ENCODE measurements around the gene HDAC6. TPM values are rescaled to one million over a fixed set of nuclear protein-coding genes. Genes with fewer than 3 reads are reported as not detected.

The HDAC6 gene
- polyA plus RNA-seq, 1 donor from 2014 or later: 161 TPM

DNA sequence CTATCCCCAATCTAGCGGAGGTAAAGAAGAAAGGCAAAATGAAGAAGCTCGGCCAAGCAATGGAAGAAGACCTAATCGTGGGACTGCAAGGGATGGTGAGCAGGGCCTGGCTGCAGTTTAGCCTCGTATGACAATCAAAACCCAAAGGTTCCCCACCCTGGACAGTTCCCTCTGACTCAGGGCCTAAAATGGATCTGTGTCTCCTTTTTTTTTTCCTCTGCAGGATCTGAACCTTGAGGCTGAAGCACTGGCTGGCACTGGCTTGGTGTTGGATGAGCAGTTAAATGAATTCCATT, 986 bp downstream of the HDAC6 start:
- Histone ChIP-seq H4K20me1 (ENCODE audit: insufficient read depth) (no peaks in the 10 kb centered on the region), H3K9me3 (ENCODE audit: low read length) (no peaks in the 10 kb centered on the region), H3F3A (ENCODE audit: insufficient read depth, low read length, poor library complexity, severe bottlenecking) (no peaks in the 10 kb centered on the region), H3K4me3 (ENCODE audit: low read length) (peak overlapping the region; percentile 77), H3K9me2 (ENCODE audit: insufficient read depth, low read length) (no peaks in the 10 kb centered on the region), H3K4me2 (ENCODE audit: low read length) (peak overlapping the region; percentile 25), H3K79me2 (replicated peaks; ENCODE audit: insufficient read depth, low read length) (no peaks in the 10 kb centered on the region), H3K27ac (ENCODE audit: low read length) (peak overlapping the region; percentile 91), H3K36me3 (ENCODE audit: insufficient read depth, low read length) (no peaks in the 10 kb centered on the region), H3K27me3 (ENCODE audit: insufficient read depth, low read depth, low read length) (no peaks in the 10 kb centered on the region), H2AFZ (ENCODE audit: low read depth, low read length) (no peak overlapping the region), H3K9ac (ENCODE audit: low read length) (peak overlapping the region; percentile 92)
- TF ChIP-seq, protein P1, sequence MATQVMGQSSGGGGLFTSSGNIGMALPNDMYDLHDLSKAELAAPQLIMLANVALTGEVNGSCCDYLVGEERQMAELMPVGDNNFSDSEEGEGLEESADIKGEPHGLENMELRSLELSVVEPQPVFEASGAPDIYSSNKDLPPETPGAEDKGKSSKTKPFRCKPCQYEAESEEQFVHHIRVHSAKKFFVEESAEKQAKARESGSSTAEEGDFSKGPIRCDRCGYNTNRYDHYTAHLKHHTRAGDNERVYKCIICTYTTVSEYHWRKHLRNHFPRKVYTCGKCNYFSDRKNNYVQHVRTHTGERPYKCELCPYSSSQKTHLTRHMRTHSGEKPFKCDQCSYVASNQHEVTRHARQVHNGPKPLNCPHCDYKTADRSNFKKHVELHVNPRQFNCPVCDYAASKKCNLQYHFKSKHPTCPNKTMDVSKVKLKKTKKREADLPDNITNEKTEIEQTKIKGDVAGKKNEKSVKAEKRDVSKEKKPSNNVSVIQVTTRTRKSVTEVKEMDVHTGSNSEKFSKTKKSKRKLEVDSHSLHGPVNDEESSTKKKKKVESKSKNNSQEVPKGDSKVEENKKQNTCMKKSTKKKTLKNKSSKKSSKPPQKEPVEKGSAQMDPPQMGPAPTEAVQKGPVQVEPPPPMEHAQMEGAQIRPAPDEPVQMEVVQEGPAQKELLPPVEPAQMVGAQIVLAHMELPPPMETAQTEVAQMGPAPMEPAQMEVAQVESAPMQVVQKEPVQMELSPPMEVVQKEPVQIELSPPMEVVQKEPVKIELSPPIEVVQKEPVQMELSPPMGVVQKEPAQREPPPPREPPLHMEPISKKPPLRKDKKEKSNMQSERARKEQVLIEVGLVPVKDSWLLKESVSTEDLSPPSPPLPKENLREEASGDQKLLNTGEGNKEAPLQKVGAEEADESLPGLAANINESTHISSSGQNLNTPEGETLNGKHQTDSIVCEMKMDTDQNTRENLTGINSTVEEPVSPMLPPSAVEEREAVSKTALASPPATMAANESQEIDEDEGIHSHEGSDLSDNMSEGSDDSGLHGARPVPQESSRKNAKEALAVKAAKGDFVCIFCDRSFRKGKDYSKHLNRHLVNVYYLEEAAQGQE (IDR thresholded peaks at IDR 0.05; ENCODE audit: borderline replicate concordance): no peak

DNA sequence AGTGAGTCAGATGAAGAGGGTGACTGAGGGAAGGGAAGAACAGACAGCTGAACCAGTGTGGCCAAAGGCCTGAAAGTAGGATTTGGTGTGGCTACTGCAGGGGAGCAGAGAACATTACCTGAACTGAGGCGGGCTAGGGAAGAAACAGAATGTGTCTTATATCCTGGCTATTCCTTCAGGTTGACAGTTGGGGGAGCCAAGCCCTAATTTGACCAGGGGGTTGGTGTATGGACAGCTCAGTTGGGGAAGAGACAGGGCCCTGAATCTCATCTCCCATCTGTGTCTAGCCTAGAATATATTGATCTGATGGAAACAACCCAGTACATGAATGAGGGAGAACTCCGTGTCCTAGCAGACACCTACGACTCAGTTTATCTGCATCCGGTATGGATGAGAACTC, 4.2 kb downstream of the HDAC6 start:
- no peak overlapping the region for H2AFZ ChIP-seq (ENCODE audit: low read depth, low read length)
- H4K20me1 ChIP-seq (ENCODE audit: insufficient read depth): no peaks in the 10 kb centered on the region
- TF ChIP-seq, protein P2, sequence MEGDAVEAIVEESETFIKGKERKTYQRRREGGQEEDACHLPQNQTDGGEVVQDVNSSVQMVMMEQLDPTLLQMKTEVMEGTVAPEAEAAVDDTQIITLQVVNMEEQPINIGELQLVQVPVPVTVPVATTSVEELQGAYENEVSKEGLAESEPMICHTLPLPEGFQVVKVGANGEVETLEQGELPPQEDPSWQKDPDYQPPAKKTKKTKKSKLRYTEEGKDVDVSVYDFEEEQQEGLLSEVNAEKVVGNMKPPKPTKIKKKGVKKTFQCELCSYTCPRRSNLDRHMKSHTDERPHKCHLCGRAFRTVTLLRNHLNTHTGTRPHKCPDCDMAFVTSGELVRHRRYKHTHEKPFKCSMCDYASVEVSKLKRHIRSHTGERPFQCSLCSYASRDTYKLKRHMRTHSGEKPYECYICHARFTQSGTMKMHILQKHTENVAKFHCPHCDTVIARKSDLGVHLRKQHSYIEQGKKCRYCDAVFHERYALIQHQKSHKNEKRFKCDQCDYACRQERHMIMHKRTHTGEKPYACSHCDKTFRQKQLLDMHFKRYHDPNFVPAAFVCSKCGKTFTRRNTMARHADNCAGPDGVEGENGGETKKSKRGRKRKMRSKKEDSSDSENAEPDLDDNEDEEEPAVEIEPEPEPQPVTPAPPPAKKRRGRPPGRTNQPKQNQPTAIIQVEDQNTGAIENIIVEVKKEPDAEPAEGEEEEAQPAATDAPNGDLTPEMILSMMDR (IDR thresholded peaks at IDR 0.05; ENCODE audit: poor library complexity, severe bottlenecking): peak; percentile 13
- peak; percentile 9 for TF ChIP-seq RAD21 (conservative IDR thresholded peaks at IDR 0.05)
- TF ChIP-seq EZH2 (IDR thresholded peaks at IDR 0.05; ENCODE audit: borderline replicate concordance, insufficient read depth, low read length, poor library complexity, severe bottlenecking): no peak
- H3K36me3 ChIP-seq (ENCODE audit: insufficient read depth, low read length): no peaks in the 10 kb centered on the region
- H3K9me3 ChIP-seq (ENCODE audit: low read length): no peaks in the 10 kb centered on the region
- H3K27ac ChIP-seq (ENCODE audit: low read length): no peak overlapping the region
- H3K27me3 ChIP-seq (ENCODE audit: insufficient read depth, low read depth, low read length): no peaks in the 10 kb centered on the region
- no peak overlapping the region for H3K4me2 ChIP-seq (ENCODE audit: low read length)
- no peaks in the 10 kb centered on the region for H3K79me2 ChIP-seq (replicated peaks; ENCODE audit: insufficient read depth, low read length)
- H3K9me2 ChIP-seq (ENCODE audit: insufficient read depth, low read length): no peaks in the 10 kb centered on the region
- H3F3A ChIP-seq (ENCODE audit: insufficient read depth, low read length, poor library complexity, severe bottlenecking): no peaks in the 10 kb centered on the region
- no peak overlapping the region for H3K9ac ChIP-seq (ENCODE audit: low read length)
- H3K4me3 ChIP-seq (ENCODE audit: low read length): no peak overlapping the region

DNA sequence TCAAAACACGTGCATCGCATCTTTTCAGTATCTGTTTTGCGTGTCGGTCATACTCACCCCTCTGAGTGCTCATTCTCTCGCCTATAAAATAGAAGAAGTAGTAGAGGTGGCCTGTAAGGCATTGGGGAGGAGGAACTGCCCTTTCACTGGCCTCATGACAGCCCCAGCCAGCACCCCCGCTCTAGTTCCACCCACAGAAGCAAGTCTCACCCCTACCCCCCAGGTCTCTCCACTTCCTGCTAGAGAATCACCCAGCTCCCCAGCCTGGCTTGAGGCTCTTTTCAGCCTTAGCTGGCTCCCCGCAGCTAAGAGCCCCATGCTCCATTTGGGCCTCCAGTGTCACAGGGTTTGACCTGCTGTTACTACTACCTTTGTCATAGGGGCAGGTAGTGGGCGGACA, 11.8 kb downstream of the HDAC6 start:
- Histone ChIP-seq H3K36me3 (ENCODE audit: insufficient read depth, low read length) (no peaks in the 10 kb centered on the region), H3K27me3 (ENCODE audit: insufficient read depth, low read depth, low read length) (no peaks in the 10 kb centered on the region), H3K27ac (ENCODE audit: low read length) (no peak overlapping the region), H3K9me3 (ENCODE audit: low read length) (no peaks in the 10 kb centered on the region), H3K4me3 (ENCODE audit: low read length) (no peak overlapping the region), H2AFZ (ENCODE audit: low read depth, low read length) (no peak overlapping the region), H3K4me2 (ENCODE audit: low read length) (no peak overlapping the region), H3K9ac (ENCODE audit: low read length) (no peak overlapping the region), H4K20me1 (ENCODE audit: insufficient read depth) (no peaks in the 10 kb centered on the region), H3K9me2 (ENCODE audit: insufficient read depth, low read length) (no peaks in the 10 kb centered on the region), H3F3A (ENCODE audit: insufficient read depth, low read length, poor library complexity, severe bottlenecking) (no peaks in the 10 kb centered on the region), H3K79me2 (replicated peaks; ENCODE audit: insufficient read depth, low read length) (no peaks in the 10 kb centered on the region)
- TF ChIP-seq SMC3 (conservative IDR thresholded peaks at IDR 0.05; ENCODE audit: poor library complexity) (no peak), MXI1 (conservative IDR thresholded peaks at IDR 0.05; ENCODE audit: poor library complexity, severe bottlenecking) (no peak), EZH2 (IDR thresholded peaks at IDR 0.05; ENCODE audit: borderline replicate concordance, insufficient read depth, low read length, poor library complexity, severe bottlenecking) (no peak), POLR2AphosphoS5 (IDR thresholded peaks at IDR 0.05) (no peak), TAF1 (IDR thresholded peaks at IDR 0.05; ENCODE audit: low read depth) (no peak), EP300 (conservative IDR thresholded peaks at IDR 0.05; ENCODE audit: poor library complexity, severe bottlenecking) (no peak), RAD21 (conservative IDR thresholded peaks at IDR 0.05) (no peak)
- TF ChIP-seq, protein P2 (IDR thresholded peaks at IDR 0.05; ENCODE audit: poor library complexity, severe bottlenecking): no peak

All from neural cell (in vitro differentiated cells).